ENCODE measurements around the gene MYRFL. TPM values are rescaled to one million over a fixed set of nuclear protein-coding genes. Genes with fewer than 3 reads are reported as not detected.
"Not testable (repeated sequence)": the region's sequence is repeated elsewhere in the genome, so short reads cannot be mapped to it uniquely, and the experiment has no call there.

Gene MYRFL
- total RNA-seq, 1 experiment from 2014 or later, result not detected

DNA sequence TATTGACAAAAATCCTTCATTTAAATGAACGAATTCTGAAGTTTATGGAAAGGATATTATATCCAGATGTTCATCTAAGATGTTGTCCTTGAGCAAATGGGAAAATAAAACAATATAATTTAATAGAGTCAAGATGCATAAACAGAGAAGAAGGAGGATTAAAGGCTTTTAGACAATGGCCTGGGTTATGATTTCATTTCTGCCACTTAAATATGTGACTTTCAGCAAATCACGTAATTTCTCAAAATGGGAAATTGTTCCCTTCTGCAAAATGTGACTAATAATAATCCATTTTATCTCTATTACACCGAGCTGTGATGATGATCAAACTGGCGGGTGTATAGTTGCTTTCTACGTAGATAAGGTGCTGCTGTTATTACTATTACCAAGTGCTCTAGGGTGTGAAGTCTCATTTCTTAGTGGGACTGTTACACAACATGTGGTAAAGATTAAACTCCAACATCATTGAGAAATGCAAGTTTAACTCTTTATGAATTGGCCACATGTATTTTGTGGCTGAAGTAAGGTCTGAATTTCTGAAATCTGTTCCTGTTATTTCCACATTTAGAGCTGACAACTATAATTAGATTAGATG, 157.0 kb downstream of the MYRFL start:
- Histone ChIP-seq H3K9me3 (no peaks in the 10 kb centered on the region), H3K36me3 (no peaks in the 10 kb centered on the region), H3K4me3 (no peak overlapping the region), H3K27me3 (no peaks in the 10 kb centered on the region)
- DNase-seq, result no peak

DNA sequence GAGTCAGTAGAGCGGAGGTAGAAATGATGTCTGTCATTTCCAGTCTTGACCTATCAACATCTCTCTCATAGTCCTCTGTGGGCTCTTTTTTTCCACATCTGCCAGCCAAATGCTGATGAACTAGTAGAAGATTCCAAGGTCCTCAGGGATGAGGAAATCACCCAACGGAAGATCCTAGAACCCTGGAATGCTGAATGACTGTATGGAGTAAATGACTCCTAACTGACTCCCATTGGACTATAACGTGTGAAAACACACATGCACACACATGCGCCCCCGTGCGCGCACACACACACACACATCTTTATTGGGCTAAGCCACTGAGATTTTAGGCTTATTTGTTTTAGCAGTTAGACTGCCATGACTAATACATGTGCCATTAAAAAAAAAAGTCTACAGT, 159.2 kb downstream of the MYRFL start:
- Histone ChIP-seq H3K27me3 (no peaks in the 10 kb centered on the region), H3K36me3 (no peaks in the 10 kb centered on the region), H3K9me3 (no peaks in the 10 kb centered on the region), H3K4me3 (no peak overlapping the region)
- DNase-seq, result no peak

DNA sequence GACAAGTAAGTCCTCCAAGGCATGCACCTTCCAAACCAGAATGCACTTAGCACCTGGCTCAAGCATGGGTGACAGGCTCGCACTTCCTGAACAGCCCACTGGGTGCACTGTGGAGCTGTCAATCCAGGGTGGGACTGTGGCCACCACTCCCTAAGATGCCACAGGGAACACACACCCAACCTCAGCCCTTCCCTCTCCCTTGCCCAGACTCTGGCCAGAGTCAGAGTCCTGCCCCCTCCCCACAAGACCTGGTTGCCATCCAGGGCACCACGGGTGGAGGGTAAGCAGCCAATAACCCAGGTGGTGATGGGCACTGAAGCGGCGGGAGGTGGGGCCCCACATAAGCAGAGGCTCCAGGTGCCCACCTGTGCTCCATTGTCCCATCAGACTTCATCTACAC, 160.6 kb downstream of the MYRFL start:
- H3K27me3 ChIP-seq, result no peaks in the 10 kb centered on the region
- no peaks in the 10 kb centered on the region for H3K36me3 ChIP-seq
- no peaks in the 10 kb centered on the region for H3K9me3 ChIP-seq
- no peak overlapping the region for H3K4me3 ChIP-seq
- DNase-seq, result peak; percentile 16

DNA sequence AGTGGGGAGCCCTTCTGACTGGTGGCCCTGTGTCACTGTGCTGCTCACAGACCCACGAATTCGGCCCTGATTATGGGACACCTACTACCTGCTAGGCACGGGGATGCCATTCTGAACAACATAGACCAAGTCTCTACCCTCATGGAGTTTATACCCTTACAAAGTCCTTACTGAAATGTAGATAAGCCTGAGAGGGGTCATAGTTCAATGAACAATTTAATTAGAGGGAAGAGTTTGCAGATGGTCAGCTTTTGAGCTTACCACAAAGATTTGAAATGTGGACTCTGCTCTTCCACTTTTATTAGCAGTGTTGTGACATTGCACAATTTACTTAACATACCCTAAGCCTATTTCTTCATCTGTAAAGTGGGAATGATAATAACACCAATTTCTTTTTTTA, 161.1 kb downstream of the MYRFL start:
- H3K36me3 ChIP-seq, result no peaks in the 10 kb centered on the region
- no peaks in the 10 kb centered on the region for H3K27me3 ChIP-seq
- no peak overlapping the region for H3K4me3 ChIP-seq
- no peaks in the 10 kb centered on the region for H3K9me3 ChIP-seq
- DNase-seq, result no peak

DNA sequence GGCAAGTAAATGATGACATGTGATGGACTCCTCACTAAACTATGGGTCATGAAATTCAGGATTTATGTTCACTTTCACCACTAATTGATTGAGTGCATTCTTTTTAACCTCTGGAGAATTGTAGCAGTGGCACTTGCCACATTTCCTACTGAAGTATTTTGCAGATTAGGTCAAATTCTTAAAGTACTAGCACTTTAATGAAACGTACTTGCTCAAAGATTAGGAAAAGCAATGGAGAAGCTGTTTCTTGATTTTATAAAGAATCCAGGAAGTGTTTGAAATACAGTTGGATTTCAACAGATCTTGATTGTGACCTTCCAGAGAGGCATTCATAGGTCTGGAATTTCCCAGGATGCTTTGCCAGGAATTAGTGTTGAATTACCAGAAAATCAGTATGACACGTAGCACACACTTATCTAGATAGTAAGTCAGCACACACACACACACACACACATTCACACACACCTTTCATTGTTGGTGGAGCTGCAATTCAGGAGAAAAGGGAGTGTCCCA, 162.6 kb downstream of the MYRFL start:
- Histone ChIP-seq H3K27me3 (no peaks in the 10 kb centered on the region), H3K36me3 (no peaks in the 10 kb centered on the region), H3K9me3 (no peaks in the 10 kb centered on the region), H3K4me3 (no peak overlapping the region)
- DNase-seq, result peak; percentile 49

DNA sequence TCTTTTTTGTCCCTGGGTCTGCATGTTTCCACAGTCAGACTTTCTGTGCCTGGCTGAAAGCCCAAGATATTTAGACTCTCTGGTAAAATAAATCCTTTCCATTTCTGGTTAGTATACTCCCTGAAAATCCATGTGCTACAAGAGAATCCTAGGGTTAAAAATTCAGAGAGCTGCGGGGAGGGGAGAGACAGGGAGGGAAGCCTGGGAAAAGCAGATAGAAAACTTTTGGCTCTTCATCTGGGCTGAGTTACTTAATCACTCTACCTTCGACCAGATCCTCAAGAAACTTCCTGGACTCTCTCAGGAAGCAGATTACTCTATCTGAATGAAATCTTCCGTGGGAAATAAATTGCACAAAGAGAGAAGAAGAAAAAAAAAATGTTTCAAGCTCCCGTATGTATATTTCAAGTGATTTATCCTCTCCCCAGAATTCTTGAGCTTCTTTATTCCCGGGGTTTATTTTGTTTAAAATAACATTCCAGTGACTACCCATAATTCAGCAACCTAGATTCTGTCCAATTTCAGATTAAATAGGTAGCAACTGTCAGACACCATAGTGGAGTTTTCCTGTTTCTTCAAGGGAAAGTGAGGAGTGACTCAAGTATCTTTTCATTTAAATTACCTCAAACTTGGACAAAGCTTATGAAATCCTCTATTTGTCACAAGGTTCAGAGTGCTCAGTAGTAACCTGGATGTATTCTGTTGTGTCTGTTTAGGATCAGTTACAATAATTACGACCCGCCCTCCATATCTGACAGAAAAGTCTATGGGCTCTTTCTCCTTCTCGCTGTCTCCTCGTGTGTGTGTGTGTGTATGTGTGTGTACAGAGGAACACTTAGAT, 163.7 kb downstream of the MYRFL start:
- no peak for DNase-seq
- Histone ChIP-seq H3K36me3 (no peaks in the 10 kb centered on the region), H3K4me3 (no peak overlapping the region; the same call in 1 of the 2 replicates), H3K9me3 (peaks cover 4% of the 10 kb centered on the region; the same call in 1 of the 2 replicates), H3K27me3 (no peaks in the 10 kb centered on the region)

DNA sequence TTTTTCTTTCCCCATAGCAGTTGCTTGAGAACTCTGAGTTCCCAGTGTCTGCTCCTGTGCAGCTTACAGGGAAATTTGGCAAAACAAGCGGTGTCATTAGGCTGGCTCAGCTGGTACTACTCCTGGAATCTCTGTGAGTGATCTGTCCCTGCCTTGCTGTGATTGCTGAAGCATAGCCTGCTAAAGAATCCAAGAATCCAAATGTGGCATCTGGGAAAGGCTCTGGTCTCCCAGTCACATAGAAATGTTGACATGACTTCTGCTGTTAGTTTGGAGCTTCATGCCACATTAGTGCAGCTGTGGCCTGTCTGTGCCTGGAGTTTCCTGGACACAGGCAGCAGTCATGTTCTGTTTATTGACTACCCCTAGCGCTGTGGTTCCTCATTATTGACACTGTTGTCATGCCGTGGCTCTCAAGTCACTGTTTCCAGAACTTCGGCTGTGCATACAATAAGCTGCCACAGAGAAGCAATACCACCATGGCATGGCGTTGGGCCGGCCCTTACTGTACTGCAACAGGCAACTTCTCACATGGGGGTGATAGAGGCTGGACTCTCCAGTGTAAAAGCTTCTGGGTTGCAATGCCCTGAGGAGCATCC, 166.8 kb downstream of the MYRFL start:
- DNase-seq, result no peak
- Histone ChIP-seq H3K27me3 (no peaks in the 10 kb centered on the region), H3K4me3 (no peak overlapping the region), H3K9me3 (peaks cover 4% of the 10 kb centered on the region; the same call in 1 of the 2 replicates), H3K36me3 (no peaks in the 10 kb centered on the region)

DNA sequence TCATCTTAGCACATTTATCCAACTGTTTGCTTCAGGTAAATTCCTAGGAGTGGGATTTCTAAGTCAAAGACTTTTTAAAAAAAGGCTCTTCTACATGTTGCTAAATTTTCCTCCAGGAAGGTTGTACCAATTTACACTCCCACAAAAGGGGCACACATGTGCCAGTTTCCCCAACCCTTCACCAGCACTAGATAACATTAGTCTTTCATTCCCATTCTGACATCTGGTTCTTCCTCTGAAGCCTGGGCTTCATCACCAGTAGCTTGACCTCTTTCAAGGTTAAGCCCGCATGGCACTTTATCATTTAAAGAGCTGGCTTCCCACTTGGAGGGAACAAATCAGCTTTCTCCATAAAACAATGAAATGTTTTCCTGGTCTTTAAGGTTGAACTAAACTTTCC, 168.4 kb downstream of the MYRFL start:
- H3K9me3 ChIP-seq, result peaks cover 4% of the 10 kb centered on the region; the same call in 1 of the 2 replicates
- no peak overlapping the region for H3K4me3 ChIP-seq
- no peaks in the 10 kb centered on the region for H3K27me3 ChIP-seq
- no peak for DNase-seq
- no peaks in the 10 kb centered on the region for H3K36me3 ChIP-seq

DNA sequence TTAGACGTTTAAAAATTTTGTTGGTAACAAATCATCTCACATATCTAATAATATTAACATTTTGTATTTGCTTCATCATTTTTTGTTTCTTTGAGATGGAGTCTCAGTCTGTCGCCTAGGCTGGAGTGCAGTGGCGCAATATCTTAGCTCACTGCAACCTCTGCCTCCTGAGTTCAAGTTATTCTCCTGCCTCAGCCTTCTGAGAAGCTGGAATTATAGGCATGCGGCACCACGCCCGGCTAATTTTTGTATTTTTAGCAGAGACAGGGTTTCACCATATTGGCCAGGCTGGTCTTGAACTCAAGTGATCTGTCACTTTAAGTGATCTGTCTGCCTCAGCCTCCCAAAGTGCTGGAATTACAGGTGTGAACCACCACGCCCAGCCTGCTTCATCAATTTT, 169.1 kb downstream of the MYRFL start:
- H3K9me3 ChIP-seq, H3K4me3 ChIP-seq, H3K36me3 ChIP-seq, DNase-seq, H3K27me3 ChIP-seq: not testable (repeated sequence)

DNA sequence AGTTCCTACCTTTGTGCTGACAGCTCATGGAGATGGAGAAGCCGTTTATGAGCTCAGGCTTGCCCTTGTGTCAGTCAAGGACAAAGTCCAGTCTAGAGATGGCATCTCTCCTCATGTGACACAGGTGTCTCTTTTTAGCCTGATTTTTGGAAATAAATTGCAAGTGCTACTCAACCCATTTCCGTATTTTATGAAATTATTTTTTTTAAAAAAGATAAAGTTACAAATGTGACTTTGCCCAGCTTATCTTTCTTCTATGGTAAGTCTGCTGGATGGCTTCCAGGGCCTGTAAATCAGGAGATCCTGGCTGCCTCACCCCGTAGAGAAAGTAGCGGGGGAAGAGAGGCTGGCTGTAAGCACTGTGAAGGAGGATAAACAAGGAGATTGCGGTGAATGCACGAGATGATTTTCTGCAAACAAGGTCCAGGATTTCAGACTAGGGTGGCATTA, 169.7 kb downstream of the MYRFL start:
- no peaks in the 10 kb centered on the region for H3K36me3 ChIP-seq
- no peak overlapping the region for H3K4me3 ChIP-seq
- no peak for DNase-seq
- H3K27me3 ChIP-seq, result no peaks in the 10 kb centered on the region
- H3K9me3 ChIP-seq, result peaks cover 4% of the 10 kb centered on the region; the same call in 1 of the 2 replicates

DNA sequence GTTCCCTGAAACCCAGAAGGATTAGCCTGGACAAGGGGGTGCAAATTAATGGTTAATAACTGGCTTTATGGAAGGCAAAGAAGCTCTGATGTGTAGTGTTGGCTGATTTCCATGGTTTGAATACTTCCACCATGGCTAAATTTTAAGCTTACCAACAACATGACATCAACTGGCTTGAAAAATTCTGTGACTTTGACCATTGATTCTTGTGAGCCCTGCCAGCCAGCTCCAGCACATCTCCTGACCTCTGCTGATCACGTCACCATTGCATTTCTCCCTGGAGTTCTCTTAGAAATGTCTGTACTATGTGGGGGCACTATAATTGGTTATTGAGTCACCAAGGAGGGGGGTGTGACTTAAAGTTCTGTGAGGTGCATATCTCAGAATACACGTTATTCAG, 171.2 kb downstream of the MYRFL start:
- no peaks in the 10 kb centered on the region for H3K36me3 ChIP-seq
- DNase-seq, result no peak

DNA sequence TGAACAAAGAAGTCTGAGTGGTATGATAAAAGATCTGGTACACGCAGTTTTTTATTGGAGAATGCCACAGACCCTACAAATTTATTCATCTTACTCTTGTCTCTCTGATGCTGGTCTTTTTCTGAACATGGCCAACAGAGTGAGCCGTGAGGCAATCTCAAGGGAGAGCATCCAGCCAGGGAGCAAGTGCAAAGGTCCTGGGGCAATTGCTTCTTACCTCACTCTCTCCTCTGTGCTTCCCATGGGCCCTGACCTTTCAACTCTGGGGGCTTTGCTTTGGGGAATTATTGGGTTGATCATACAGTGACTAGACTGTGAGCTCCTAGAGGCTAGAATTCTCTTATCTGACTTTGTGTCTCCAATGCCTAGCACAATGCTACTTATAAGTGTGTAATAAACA, 171.7 kb downstream of the MYRFL start:
- Histone ChIP-seq H3K4me3 (no peak overlapping the region), H3K9me3 (peaks cover 4% of the 10 kb centered on the region; the same call in 1 of the 2 replicates), H3K27me3 (no peaks in the 10 kb centered on the region), H3K36me3 (no peaks in the 10 kb centered on the region)
- DNase-seq, result no peak

More for the DNA sequence above, 171.2 kb downstream of the MYRFL start:
- H3K4me3 ChIP-seq, result no peak overlapping the region
- H3K9me3 ChIP-seq, result peaks cover 4% of the 10 kb centered on the region; the same call in 1 of the 2 replicates
- H3K27me3 ChIP-seq, result no peaks in the 10 kb centered on the region

DNA sequence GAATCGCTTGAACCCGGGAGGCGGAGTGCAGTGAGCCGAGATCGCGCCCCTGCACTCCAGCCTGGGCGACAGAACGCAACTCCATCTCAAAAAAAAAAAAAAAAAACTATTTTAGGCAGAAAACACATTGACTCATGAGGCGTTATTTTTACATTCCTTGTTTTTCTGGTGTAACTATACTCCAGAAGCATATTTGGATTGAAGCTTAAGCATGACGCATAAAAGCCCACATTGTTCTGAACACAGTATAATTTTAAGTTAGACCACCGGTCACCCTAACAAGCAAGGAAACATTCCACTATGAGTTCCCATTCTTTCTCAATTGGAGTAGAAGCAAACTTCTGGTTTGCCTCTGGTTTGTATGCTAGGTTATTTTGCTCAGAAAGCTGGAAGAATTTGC, 173.0 kb downstream of the MYRFL start:
- Histone ChIP-seq H3K9me3 (peaks cover 4% of the 10 kb centered on the region; the same call in 1 of the 2 replicates), H3K36me3 (no peaks in the 10 kb centered on the region)
- DNase-seq, result no peak

DNA sequence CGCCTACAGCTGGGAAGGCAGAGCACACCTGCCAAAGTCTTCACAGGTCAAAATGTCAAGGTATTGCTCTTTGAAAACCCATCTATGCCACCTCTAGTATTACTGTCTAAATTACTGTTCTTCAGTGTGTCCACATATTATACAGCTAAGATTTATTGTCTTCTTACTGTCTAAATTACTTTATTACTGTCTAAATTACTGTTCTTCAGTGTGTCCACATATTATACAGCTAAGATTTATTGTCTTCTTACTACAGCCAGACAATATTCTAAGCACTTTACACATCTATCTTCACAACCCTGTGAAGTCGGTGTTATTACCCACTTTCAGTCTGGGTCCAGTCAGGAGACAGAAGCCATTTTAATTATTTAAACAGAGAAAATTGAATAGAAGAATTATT, 173.9 kb downstream of the MYRFL start:
- H3K9me3 ChIP-seq, result no peaks in the 10 kb centered on the region

More for the DNA sequence above, 173.0 kb downstream of the MYRFL start:
- Histone ChIP-seq H3K4me3 (no peak overlapping the region), H3K27me3 (no peaks in the 10 kb centered on the region)

DNA sequence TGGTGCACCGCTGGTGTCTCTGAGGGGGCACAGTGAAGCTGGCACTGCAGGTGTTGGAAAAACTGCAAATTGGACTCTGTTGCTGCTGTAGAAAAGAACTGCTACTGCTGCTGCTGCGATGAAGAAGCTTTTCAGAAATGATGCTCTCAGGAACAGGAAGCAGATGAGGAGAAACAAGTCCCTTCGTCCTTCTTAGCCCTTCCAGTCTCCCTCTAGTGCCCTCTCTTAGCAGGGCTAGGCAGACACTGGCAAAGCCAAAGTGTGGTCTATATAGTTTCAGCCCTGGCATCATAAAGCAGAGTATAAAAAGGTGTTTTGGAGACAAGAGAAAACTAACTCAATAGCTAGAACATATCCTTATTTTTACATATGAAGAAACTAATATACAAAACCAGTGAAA, 174.5 kb downstream of the MYRFL start:
- no peaks in the 10 kb centered on the region for H3K27me3 ChIP-seq
- H3K4me3 ChIP-seq, result no peak overlapping the region
- H3K36me3 ChIP-seq, result no peaks in the 10 kb centered on the region
- H3K9me3 ChIP-seq, result no peaks in the 10 kb centered on the region
- DNase-seq, result no peak

More for the DNA sequence above, 173.9 kb downstream of the MYRFL start:
- Histone ChIP-seq H3K27me3 (no peaks in the 10 kb centered on the region), H3K36me3 (no peaks in the 10 kb centered on the region), H3K4me3 (no peak overlapping the region)
- DNase-seq, result no peak

DNA sequence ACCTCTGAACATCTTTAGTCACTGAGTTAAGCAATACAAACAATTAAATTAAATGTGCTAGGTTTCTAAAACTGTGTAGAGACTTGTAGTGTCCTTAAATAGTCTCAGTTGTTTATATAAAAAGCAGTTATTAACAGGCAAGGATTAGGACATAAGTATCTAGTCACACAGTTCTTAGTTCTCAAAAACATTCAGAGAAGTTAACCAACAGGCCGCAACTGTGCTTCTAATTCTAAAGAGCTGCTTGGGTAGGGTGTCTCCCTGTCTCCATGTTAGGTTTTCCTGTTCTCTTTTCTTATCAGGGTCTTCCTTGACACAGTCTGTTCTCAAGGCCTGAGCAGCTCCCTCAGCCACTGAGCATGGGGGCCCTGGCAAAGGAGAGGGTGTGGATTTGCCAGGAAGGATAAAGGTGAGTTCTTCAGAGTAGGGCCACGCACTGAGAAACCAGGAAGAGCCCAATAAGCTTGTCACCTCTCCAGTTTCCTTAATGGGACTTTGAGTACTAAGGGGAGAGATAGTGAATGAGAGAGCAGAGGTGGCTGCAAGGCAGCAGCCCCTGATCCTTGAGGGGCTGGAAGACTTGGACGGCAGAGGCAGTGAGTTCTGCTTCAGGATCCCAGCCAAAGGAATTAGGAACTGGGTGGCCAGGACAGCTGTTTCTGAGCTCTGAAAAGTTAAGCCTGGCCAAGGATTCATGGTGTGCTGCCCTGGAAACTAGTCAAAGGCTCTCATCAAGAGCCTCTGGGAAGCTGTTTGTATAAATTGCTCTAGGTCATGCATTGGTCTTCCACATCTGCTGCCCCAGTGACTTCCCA, 177.3 kb downstream of the MYRFL start:
- Histone ChIP-seq H3K36me3 (no peaks in the 10 kb centered on the region), H3K27me3 (no peaks in the 10 kb centered on the region), H3K4me3 (no peak overlapping the region), H3K9me3 (peaks cover 2% of the 10 kb centered on the region; the same call in 1 of the 2 replicates)
- peak; percentile 35 for DNase-seq
